Ovary (tissue), 9 donors: Measurements from ENCODE around the gene SYN1. TPM values are rescaled to one million over a fixed set of nuclear protein-coding genes. Genes with fewer than 3 reads are reported as not detected.

Experiments used
- DNase-seq, 5 donors: peaks; one replicate each; pipeline ENCODE4 v3.0.0-alpha.2; 2019 to 2020
- H3K27ac ChIP-seq, 2 donors: fragments of 200-600 bp; one replicate each; pipeline versions ENCODE4 v1.5.1 to v1.8.0; 2019 to 2022
- H3K27me3 ChIP-seq: fragments of 200-600 bp; one replicate; pipeline ENCODE4 v1.8.0; 2022
- H3K36me3 ChIP-seq: fragments of 200-600 bp; sonication (generic); one replicate; pipeline ENCODE4 v1.5.1; 2019
- H3K4me1 ChIP-seq: one replicate; pipeline ENCODE4 v1.8.1; 2013; ENCODE audit warnings: mild to moderate bottlenecking, moderate library complexity; ENCODE audit not compliant: insufficient read depth
- H3K4me3 ChIP-seq: fragments of 200-600 bp; sonication (generic); one replicate; pipeline ENCODE4 v1.5.1; 2017
- H3K9me3 ChIP-seq, 2 donors: fragments of 200-600 bp in 1 of 2; sonication (generic) in 1 of 2; one replicate each; pipeline versions ENCODE4 v1.5.1 to v1.8.1; 2013 to 2019; ENCODE audit warnings: mild to moderate bottlenecking in 1 of 2, moderate library complexity in 1 of 2
- CTCF ChIP-seq, 3 donors: fragments of 450-650 bp in 2 of 3; fragments of 200-600 bp in 1 of 3; IDR thresholded peaks; one replicate each; pipeline versions ENCODE4 v1.5.1 to v1.8.0; 2016 to 2022; ENCODE audit warnings: antibody characterized with exemption in 3 of 3, mild to moderate bottlenecking in 1 of 3
- EP300 ChIP-seq: sonication (generic); formaldehyde crosslinking; IDR thresholded peaks from one replicate; pipeline ENCODE4 v1.6.1; 2017; ENCODE audit warnings: antibody characterized with exemption
- POLR2A ChIP-seq: fragments of 450-650 bp; IDR thresholded peaks from one replicate; pipeline ENCODE4 v1.6.1; 2017; ENCODE audit warnings: antibody characterized with exemption, mild to moderate bottlenecking, moderate library complexity
- WGBS, 3 donors: extraction: QIAGEN DNeasy Blood & Tissue Kit in 1 of 3; methylation state at CpG; one replicate each; pipeline versions ENCODE4 v1.1.5 to v1.1.7; 2013 to 2017; 5-methylcytosine and 5-hydroxymethylcytosine counted together
- intact Hi-C, 4 donors: fragments of 100-400 bp; cut with DNase I; formaldehyde crosslinking; loops; one replicate each; pipeline versions ENCODE4 v1.11.0 to v1.15.1; 2022 to 2023
- polyA plus RNA-seq, 2 donors: library from polyadenylated mRNA; stranded (reverse); fragments of 200-250 nt in 1 of 2; fragments of 350-450 nt in 1 of 2; fragmentation: Illumina TruSeq in 1 of 2; extraction: RNeasy Lipid Tissue Mini Kit (QIAGEN cat#74804) in 1 of 2; gene quantifications; one replicate each; pipeline ENCODE4 v1.2.3, GENCODE V29; 2013 to 2014
- total RNA-seq, 7 donors: library from RNA; depleted of rRNA in 2 of 7; stranded (reverse); fragments of >200 nt in 2 of 7; fragmentation: NEBNext Ultra II Directional in 3 of 7; extraction: Animal tissue kit (Norgen Biotek cat#: 25700) in 3 of 7; gene quantifications; one replicate each; pipeline versions ENCODE4 v1.1.0 to v1.2.4, GENCODE V29; 2016 to 2023
- donor health status: DM: no; HTN: no; CAD: no; lungs with moderate emphysema.
- donor health status: DM: no; HTN: no; CAD: no.
- donor health status: Bipolar disorder and iron deficiency.
- donor health status: DM: yes; HTN: yes; CAD: no.
- donor health status: DM: no; HTN: no; CAD: no.
- donor health status: DM: yes; HTN: yes; CAD: no.

Gene SYN1
- total and polyA plus RNA-seq, 9 donors, result 0.69 to 12.6 (median 2.4) TPM

GRCh38 chrX:47651043-47651905 is 31.6 kb upstream of the SYN1 start:
- no peak for DNase-seq
- Histone ChIP-seq H3K9me3 (no peaks in the 10 kb centered on the region), H3K27me3 (no peaks in the 10 kb centered on the region), H3K4me1 (peaks cover 7% of the 10 kb centered on the region), H3K27ac (peak overlapping the region; percentile 1 to 68), H3K4me3 (peak overlapping the region; percentile 27), H3K36me3 (no peaks in the 10 kb centered on the region)
- intact Hi-C loops, result no loop called here
- 43 to 56% (median 44%) methylated on average over 19 of the region's 19 CpGs for WGBS, 3 donors
- TF ChIP-seq POLR2A, result peak; percentile 27
- TF ChIP-seq CTCF (IDR thresholded peaks at IDR 0.05), result no peak
- no peak for TF ChIP-seq EP300

GRCh38 chrX:47650164-47651042 is 30.7 kb upstream of the SYN1 start, which contains the start of gene ELK1:
Gene ELK1 (minus strand): TSS chrX:47650563. CDS start chrX:47641441, 9,122 bp downstream.
- no peaks in the 10 kb centered on the region for H3K27me3 ChIP-seq
- H3K27ac ChIP-seq, result peak within 1 kb of the TSS; percentile 68 to 75
- no peak for TF ChIP-seq CTCF (IDR thresholded peaks at IDR 0.05)
- TF ChIP-seq EP300, result no peak
- peak; percentile 58 for TF ChIP-seq POLR2A
- no peaks in the 10 kb centered on the region for H3K36me3 ChIP-seq
- peaks cover 7% of the 10 kb centered on the region for H3K4me1 ChIP-seq
- no peaks in the 10 kb centered on the region for H3K9me3 ChIP-seq
- 38 to 56% (median 50%) methylated on average over 39 to 65 of the region's 65 CpGs for WGBS, 3 donors
- intact Hi-C loops, result no loop called here
- H3K4me3 ChIP-seq, result peak within 1 kb of the TSS; percentile 66
- DNase-seq, result peak; percentile 92 to 97 (median 94)

DNA sequence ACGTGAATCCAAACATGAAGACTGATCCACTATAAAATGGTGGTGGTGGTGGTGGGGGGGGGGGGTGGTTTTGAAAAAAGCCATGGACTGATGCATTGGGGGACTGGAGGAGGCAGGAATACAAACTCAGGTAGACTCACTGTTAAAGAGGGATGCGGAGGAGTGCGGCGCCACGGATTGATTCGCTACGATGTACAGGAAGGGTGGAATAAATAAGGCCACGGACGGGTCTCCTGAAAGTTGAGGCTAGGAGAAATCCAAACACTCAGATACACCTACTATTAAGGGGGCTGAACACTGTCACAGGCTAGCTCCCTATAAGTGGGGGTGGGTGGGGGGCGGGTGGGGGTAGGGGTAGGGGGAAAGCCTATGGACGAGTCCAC is 30.1 kb upstream of the SYN1 start:
- Histone ChIP-seq H3K9me3 (no peaks in the 10 kb centered on the region), H3K27ac (peak overlapping the region in 1 of 2 donors; percentile 75), H3K36me3 (no peaks in the 10 kb centered on the region), H3K27me3 (no peaks in the 10 kb centered on the region), H3K4me1 (peaks cover 7% of the 10 kb centered on the region), H3K4me3 (peak overlapping the region; percentile 66)
- 29 to 35% (median 35%) methylated on average over 11 of the region's 11 CpGs for WGBS, 3 donors
- no peak for TF ChIP-seq CTCF (IDR thresholded peaks at IDR 0.05)
- no peak for TF ChIP-seq POLR2A
- TF ChIP-seq EP300, result no peak
- intact Hi-C loops, result loop anchor here in 3 of 4 donors (10.0 kb wide), 3 partner anchors 75 to 455 kb away; partner anchors contain the start of gene UBA1 (in 1 of the 3)
- DNase-seq, result no peak

GRCh38 chrX:47649271-47649670 is 29.6 kb upstream of the SYN1 start:
- Histone ChIP-seq H3K9me3 (no peaks in the 10 kb centered on the region), H3K4me1 (peaks cover 7% of the 10 kb centered on the region), H3K27ac (no peak overlapping the region), H3K27me3 (no peaks in the 10 kb centered on the region), H3K36me3 (no peaks in the 10 kb centered on the region), H3K4me3 (peak overlapping the region; percentile 66)
- TF ChIP-seq POLR2A (no peak), CTCF (IDR thresholded peaks at IDR 0.05) (no peak), EP300 (no peak)
- DNase-seq, result no peak
- intact Hi-C loops, result loop anchor here in 3 of 4 donors (10.0 kb wide), 3 partner anchors 74 to 454 kb away; partner anchors contain the start of gene UBA1 (in 1 of the 3)
- 32 to 45% (median 39%) methylated on average over 8 of the region's 8 CpGs for WGBS, 3 donors
